H9 (cell line): ENCODE results near the gene CCNJL. TPM values are rescaled to one million over a fixed set of nuclear protein-coding genes. Genes with fewer than 3 reads are reported as not detected.

ENCODE experiments used
- DNase-seq: peaks from one replicate; pipeline ENCODE4 v3.0.0-alpha.2; 2017
- H2AFZ ChIP-seq: one replicate; pipeline ENCODE4 v1.6.1; 2013; ENCODE audit warnings: mild to moderate bottlenecking, low read length, control low read depth, moderate library complexity
- H2AK5ac ChIP-seq: 2 replicates; pipeline ENCODE4 v1.6.1; 2013; ENCODE audit warnings: low read length, control low read depth, mixed read lengths; ENCODE audit not compliant: insufficient read length
- H2BK120ac ChIP-seq: one replicate; pipeline ENCODE4 v1.6.1; 2013; ENCODE audit warnings: low read depth, mild to moderate bottlenecking, low read length, control low read depth, inconsistent platforms; ENCODE audit not compliant: poor library complexity, severe bottlenecking
- H2BK12ac ChIP-seq: 2 replicates; pipeline ENCODE4 v1.6.1; 2013; ENCODE audit warnings: low read length, control low read depth, mixed read lengths, low read depth; ENCODE audit not compliant: insufficient read length
- H2BK15ac ChIP-seq: 2 replicates; pipeline ENCODE4 v1.6.1; 2013; ENCODE audit warnings: low read depth, low read length, control low read depth
- H2BK20ac ChIP-seq: one replicate; pipeline ENCODE4 v1.6.1; 2013; ENCODE audit warnings: low read depth, mild to moderate bottlenecking, low read length, control low read depth, inconsistent platforms; ENCODE audit not compliant: poor library complexity, severe bottlenecking
- H2BK5ac ChIP-seq: 2 replicates; pipeline ENCODE4 v1.6.1; 2013; ENCODE audit warnings: low read length, control low read depth, mixed read lengths; ENCODE audit not compliant: insufficient read length
- H3K14ac ChIP-seq: 2 replicates; pipeline ENCODE4 v1.6.1; 2013; ENCODE audit warnings: low read length, control low read depth; ENCODE audit not compliant: insufficient read depth
- H3K18ac ChIP-seq: 2 replicates; pipeline ENCODE4 v1.6.1; 2013; ENCODE audit warnings: low read depth, mild to moderate bottlenecking, mixed read lengths, low read length, control low read depth; ENCODE audit not compliant: insufficient read length
- H3K23ac ChIP-seq: 2 replicates; pipeline ENCODE4 v1.6.1; 2013; ENCODE audit warnings: low read length, control low read depth, mixed read lengths, low read depth; ENCODE audit not compliant: insufficient read length
- H3K23me2 ChIP-seq: 2 replicates; pipeline ENCODE4 v1.6.1; 2013; ENCODE audit warnings: low read depth, mild to moderate bottlenecking, mixed read lengths, low read length, control low read depth; ENCODE audit not compliant: insufficient read length, poor library complexity, severe bottlenecking
- H3K27ac ChIP-seq: 2 replicates; pipeline ENCODE4 v1.5.1; 2013; ENCODE audit warnings: low read length, control low read depth, mixed read lengths, low read depth; ENCODE audit not compliant: insufficient read length
- H3K27me3 ChIP-seq: 2 replicates; pipeline ENCODE4 v1.6.1; 2013; ENCODE audit warnings: low read length, control low read depth, inconsistent platforms; ENCODE audit not compliant: insufficient read depth
- H3K4ac ChIP-seq: 2 replicates; pipeline ENCODE4 v1.6.1; 2013; ENCODE audit warnings: low read depth, mild to moderate bottlenecking, control low read depth, inconsistent platforms, low read length, moderate library complexity
- H3K4me1 ChIP-seq: 2 replicates; pipeline ENCODE4 v1.6.1; 2013; ENCODE audit warnings: low read length, control low read depth, inconsistent platforms; ENCODE audit not compliant: insufficient read depth
- H3K4me2 ChIP-seq: 2 replicates; pipeline ENCODE4 v1.6.1; 2013; ENCODE audit warnings: low read length, control low read depth, mixed read lengths; ENCODE audit not compliant: insufficient read length, insufficient read depth
- H3K56ac ChIP-seq: 2 replicates; pipeline ENCODE4 v1.6.1; 2013; ENCODE audit warnings: low read depth, mild to moderate bottlenecking, mixed read lengths, low read length, control low read depth; ENCODE audit not compliant: insufficient read length
- H3K79me1 ChIP-seq: 2 replicates; pipeline ENCODE4 v1.6.1; 2013; ENCODE audit warnings: low read depth, mild to moderate bottlenecking, moderate library complexity, low read length, control low read depth, inconsistent platforms; ENCODE audit not compliant: insufficient read depth, poor library complexity, severe bottlenecking
- H3K79me2 ChIP-seq: 2 replicates; pipeline ENCODE4 v1.6.1; 2013; ENCODE audit warnings: low read length, control low read depth, inconsistent platforms; ENCODE audit not compliant: insufficient read depth
- H3K9ac ChIP-seq: 2 replicates; pipeline ENCODE4 v1.6.1; 2013; ENCODE audit warnings: low read length, control low read depth, mixed read lengths; ENCODE audit not compliant: insufficient read length; ENCODE audit errors: extremely low read depth
- H3K9me3 ChIP-seq: one replicate; pipeline ENCODE4 v1.6.1; 2013; ENCODE audit warnings: low read depth, low read length, inconsistent platforms; ENCODE audit not compliant: control insufficient read depth
- H3T11ph ChIP-seq: one replicate; pipeline ENCODE4 v1.6.1; 2013; ENCODE audit warnings: mild to moderate bottlenecking, low read length, control low read depth, inconsistent platforms
- H4K20me1 ChIP-seq: one replicate; pipeline ENCODE4 v1.6.1; 2013; ENCODE audit not compliant: control insufficient read depth, insufficient read length, insufficient read depth
- H4K5ac ChIP-seq: 2 replicates; pipeline ENCODE4 v1.6.1; 2013; ENCODE audit warnings: low read depth, mild to moderate bottlenecking, mixed read lengths, low read length, control low read depth; ENCODE audit not compliant: insufficient read length
- H4K8ac ChIP-seq: replicated peaks from 2 replicates; pipeline ENCODE4 v1.6.1; 2013; ENCODE audit warnings: low read length, control low read depth, mixed read lengths, low read depth; ENCODE audit not compliant: insufficient read length
- H4K91ac ChIP-seq: 2 replicates; pipeline ENCODE4 v1.6.1; 2013; ENCODE audit warnings: low read depth, mild to moderate bottlenecking, moderate library complexity, mixed read lengths, low read length, control low read depth; ENCODE audit not compliant: insufficient read length
- H3K27ac Mint-ChIP-seq, 3 experiments: 2 replicates in 2 of 3; 3 replicates in 1 of 3; pipeline ENCODE4 v1.8.0; 2020 to 2021; ENCODE audit warnings: mixed read lengths in 3 of 3, mild to moderate bottlenecking in 1 of 3, moderate library complexity in 1 of 3
- H3K27me3 Mint-ChIP-seq: 2 replicates; pipeline ENCODE4 v1.8.0; 2021; ENCODE audit warnings: low read depth, mild to moderate bottlenecking, moderate library complexity, mixed read lengths
- H3K36me3 Mint-ChIP-seq, 3 experiments: 2 replicates in 2 of 3; 3 replicates in 1 of 3; pipeline ENCODE4 v1.8.0; 2020 to 2021; ENCODE audit warnings: low read depth in 3 of 3, mixed read lengths in 3 of 3; ENCODE audit not compliant: insufficient read depth in 1 of 3
- H3K4me1 Mint-ChIP-seq, 2 experiments: 2 replicates each; pipeline ENCODE4 v1.8.0; 2020; ENCODE audit warnings: mixed read lengths in 2 of 2
- H3K4me3 Mint-ChIP-seq, 2 experiments: 2 replicates in 1 of 2; 3 replicates in 1 of 2; pipeline ENCODE4 v1.8.0; 2020 to 2021; ENCODE audit warnings: mild to moderate bottlenecking in 2 of 2, mixed read lengths in 2 of 2, moderate library complexity in 1 of 2
- H3K9me3 Mint-ChIP-seq, 2 experiments: 2 replicates in 1 of 2; 3 replicates in 1 of 2; pipeline ENCODE4 v1.8.0; 2020; ENCODE audit warnings: mild to moderate bottlenecking in 2 of 2, mixed read lengths in 2 of 2, moderate library complexity in 1 of 2
- WGBS: extraction: QIAGEN DNeasy Blood & Tissue Kit; methylation state at CpG from one replicate; pipeline ENCODE4 v1.1.7; 2013; ENCODE audit warnings: missing lambda C conversion rate, low lambda C conversion rate, mixed read lengths; ENCODE audit not compliant: insufficient read length; ENCODE audit errors: extremely low coverage; 5-methylcytosine and 5-hydroxymethylcytosine counted together
- total RNA-seq: library from RNA; stranded (reverse); gene quantifications from 2 replicates; pipeline ENCODE4 v1.2.1, GENCODE V29; 2021
- TF ChIP-seq, protein P1 (sequence below): fragments of 200-600 bp; sonication (generic); conservative IDR thresholded peaks from 3 replicates; pipeline ENCODE4 v1.8.0; 2021; ENCODE audit warnings: antibody characterized with exemption, mild to moderate bottlenecking

Gene CCNJL
- total RNA-seq, 1 experiment from 2014 or later, result 26.9 TPM

DNA sequence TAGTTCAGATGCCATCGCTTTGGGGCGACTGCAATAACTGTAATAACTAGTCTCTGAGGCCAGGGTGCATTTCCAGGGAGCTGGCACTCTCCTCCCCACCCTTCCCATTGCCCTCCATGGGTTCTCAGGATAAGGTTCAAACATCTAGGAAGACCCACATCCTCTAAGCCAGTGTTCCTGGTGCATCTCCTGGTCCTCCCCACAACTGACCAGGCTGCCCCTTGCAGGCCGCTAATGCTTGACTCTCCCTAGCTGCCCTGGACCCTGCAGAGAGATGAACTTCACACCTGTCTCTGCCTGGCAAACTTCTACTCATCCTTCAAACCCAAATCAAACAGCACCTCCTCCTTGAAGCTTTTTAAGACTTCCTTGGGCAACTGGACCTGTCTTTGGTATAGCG, 15.9 kb downstream of the CCNJL start:
- Histone ChIP-seq H3K9ac (no peak overlapping the region), H3K23me2 (no peaks in the 10 kb centered on the region), H3T11ph (no peak overlapping the region), H2AK5ac (no peak overlapping the region), H3K4ac (no peak overlapping the region), H2AFZ (no peak overlapping the region), H3K4me2 (no peak overlapping the region), H2BK20ac (no peak overlapping the region), H2BK5ac (no peak overlapping the region), H3K27me3 (no peaks in the 10 kb centered on the region), H3K79me2 (peaks cover 14% of the 10 kb centered on the region; the same call in 1 of the 2 replicates), H4K20me1 (no peaks in the 10 kb centered on the region), H2BK15ac (no peak overlapping the region), H3K18ac (no peak overlapping the region), H3K4me1 (no peaks in the 10 kb centered on the region; the same call in 1 of the 2 replicates), H4K8ac (no peak overlapping the region), H4K91ac (no peak overlapping the region), H3K9me3 (no peaks in the 10 kb centered on the region), H4K5ac (no peak overlapping the region), H3K79me1 (no peaks in the 10 kb centered on the region), H2BK12ac (no peak overlapping the region), H2BK120ac (no peak overlapping the region), H3K14ac (no peak overlapping the region), H3K56ac (no peak overlapping the region), H3K23ac (no peak overlapping the region), H3K27ac (no peak overlapping the region)
- TF ChIP-seq, protein P1, sequence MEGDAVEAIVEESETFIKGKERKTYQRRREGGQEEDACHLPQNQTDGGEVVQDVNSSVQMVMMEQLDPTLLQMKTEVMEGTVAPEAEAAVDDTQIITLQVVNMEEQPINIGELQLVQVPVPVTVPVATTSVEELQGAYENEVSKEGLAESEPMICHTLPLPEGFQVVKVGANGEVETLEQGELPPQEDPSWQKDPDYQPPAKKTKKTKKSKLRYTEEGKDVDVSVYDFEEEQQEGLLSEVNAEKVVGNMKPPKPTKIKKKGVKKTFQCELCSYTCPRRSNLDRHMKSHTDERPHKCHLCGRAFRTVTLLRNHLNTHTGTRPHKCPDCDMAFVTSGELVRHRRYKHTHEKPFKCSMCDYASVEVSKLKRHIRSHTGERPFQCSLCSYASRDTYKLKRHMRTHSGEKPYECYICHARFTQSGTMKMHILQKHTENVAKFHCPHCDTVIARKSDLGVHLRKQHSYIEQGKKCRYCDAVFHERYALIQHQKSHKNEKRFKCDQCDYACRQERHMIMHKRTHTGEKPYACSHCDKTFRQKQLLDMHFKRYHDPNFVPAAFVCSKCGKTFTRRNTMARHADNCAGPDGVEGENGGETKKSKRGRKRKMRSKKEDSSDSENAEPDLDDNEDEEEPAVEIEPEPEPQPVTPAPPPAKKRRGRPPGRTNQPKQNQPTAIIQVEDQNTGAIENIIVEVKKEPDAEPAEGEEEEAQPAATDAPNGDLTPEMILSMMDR, result no peak
- no peak overlapping the region; a peak in 1 of 5 replicates for H3K4me3 Mint-ChIP-seq
- no peak for DNase-seq
- H3K9me3 Mint-ChIP-seq, result no peaks in the 10 kb centered on the region
- no peaks in the 10 kb centered on the region for H3K27me3 Mint-ChIP-seq
- no CpG with 5 or more reads among the region's 4 CpGs for WGBS
- H3K27ac Mint-ChIP-seq, result no peak overlapping the region; a peak in 1 of 7 replicates
- peaks cover 0 to 12% (median 10%) of the 10 kb centered on the region in 3 experiments; a peak in 6 of 7 replicates for H3K36me3 Mint-ChIP-seq
- peaks cover 34 to 35% of the 10 kb centered on the region in 2 experiments for H3K4me1 Mint-ChIP-seq
